H9 (cell line): ENCODE data around the gene DHCR24. TPM values are rescaled to one million over a fixed set of nuclear protein-coding genes. Genes with fewer than 3 reads are reported as not detected.

Experiments used
- DNase-seq: peaks from one replicate; pipeline ENCODE4 v3.0.0-alpha.2; 2017
- H2AFZ ChIP-seq: one replicate; pipeline ENCODE4 v1.6.1; 2013; ENCODE audit warnings: mild to moderate bottlenecking, low read length, control low read depth, moderate library complexity
- H2AK5ac ChIP-seq: 2 replicates; pipeline ENCODE4 v1.6.1; 2013; ENCODE audit warnings: low read length, control low read depth, mixed read lengths; ENCODE audit not compliant: insufficient read length
- H2BK120ac ChIP-seq: one replicate; pipeline ENCODE4 v1.6.1; 2013; ENCODE audit warnings: low read depth, mild to moderate bottlenecking, low read length, control low read depth, inconsistent platforms; ENCODE audit not compliant: poor library complexity, severe bottlenecking
- H2BK12ac ChIP-seq: 2 replicates; pipeline ENCODE4 v1.6.1; 2013; ENCODE audit warnings: low read length, control low read depth, mixed read lengths, low read depth; ENCODE audit not compliant: insufficient read length
- H2BK15ac ChIP-seq: 2 replicates; pipeline ENCODE4 v1.6.1; 2013; ENCODE audit warnings: low read depth, low read length, control low read depth
- H2BK20ac ChIP-seq: one replicate; pipeline ENCODE4 v1.6.1; 2013; ENCODE audit warnings: low read depth, mild to moderate bottlenecking, low read length, control low read depth, inconsistent platforms; ENCODE audit not compliant: poor library complexity, severe bottlenecking
- H2BK5ac ChIP-seq: 2 replicates; pipeline ENCODE4 v1.6.1; 2013; ENCODE audit warnings: low read length, control low read depth, mixed read lengths; ENCODE audit not compliant: insufficient read length
- H3K14ac ChIP-seq: 2 replicates; pipeline ENCODE4 v1.6.1; 2013; ENCODE audit warnings: low read length, control low read depth; ENCODE audit not compliant: insufficient read depth
- H3K18ac ChIP-seq: 2 replicates; pipeline ENCODE4 v1.6.1; 2013; ENCODE audit warnings: low read depth, mild to moderate bottlenecking, mixed read lengths, low read length, control low read depth; ENCODE audit not compliant: insufficient read length
- H3K23ac ChIP-seq: 2 replicates; pipeline ENCODE4 v1.6.1; 2013; ENCODE audit warnings: low read length, control low read depth, mixed read lengths, low read depth; ENCODE audit not compliant: insufficient read length
- H3K23me2 ChIP-seq: 2 replicates; pipeline ENCODE4 v1.6.1; 2013; ENCODE audit warnings: low read depth, mild to moderate bottlenecking, mixed read lengths, low read length, control low read depth; ENCODE audit not compliant: insufficient read length, poor library complexity, severe bottlenecking
- H3K27ac ChIP-seq: 2 replicates; pipeline ENCODE4 v1.5.1; 2013; ENCODE audit warnings: low read length, control low read depth, mixed read lengths, low read depth; ENCODE audit not compliant: insufficient read length
- H3K27me3 ChIP-seq: 2 replicates; pipeline ENCODE4 v1.6.1; 2013; ENCODE audit warnings: low read length, control low read depth, inconsistent platforms; ENCODE audit not compliant: insufficient read depth
- H3K4ac ChIP-seq: 2 replicates; pipeline ENCODE4 v1.6.1; 2013; ENCODE audit warnings: low read depth, mild to moderate bottlenecking, control low read depth, inconsistent platforms, low read length, moderate library complexity
- H3K4me1 ChIP-seq: 2 replicates; pipeline ENCODE4 v1.6.1; 2013; ENCODE audit warnings: low read length, control low read depth, inconsistent platforms; ENCODE audit not compliant: insufficient read depth
- H3K4me2 ChIP-seq: 2 replicates; pipeline ENCODE4 v1.6.1; 2013; ENCODE audit warnings: low read length, control low read depth, mixed read lengths; ENCODE audit not compliant: insufficient read length, insufficient read depth
- H3K56ac ChIP-seq: 2 replicates; pipeline ENCODE4 v1.6.1; 2013; ENCODE audit warnings: low read depth, mild to moderate bottlenecking, mixed read lengths, low read length, control low read depth; ENCODE audit not compliant: insufficient read length
- H3K79me1 ChIP-seq: 2 replicates; pipeline ENCODE4 v1.6.1; 2013; ENCODE audit warnings: low read depth, mild to moderate bottlenecking, moderate library complexity, low read length, control low read depth, inconsistent platforms; ENCODE audit not compliant: insufficient read depth, poor library complexity, severe bottlenecking
- H3K79me2 ChIP-seq: 2 replicates; pipeline ENCODE4 v1.6.1; 2013; ENCODE audit warnings: low read length, control low read depth, inconsistent platforms; ENCODE audit not compliant: insufficient read depth
- H3K9ac ChIP-seq: 2 replicates; pipeline ENCODE4 v1.6.1; 2013; ENCODE audit warnings: low read length, control low read depth, mixed read lengths; ENCODE audit not compliant: insufficient read length; ENCODE audit errors: extremely low read depth
- H3K9me3 ChIP-seq: one replicate; pipeline ENCODE4 v1.6.1; 2013; ENCODE audit warnings: low read depth, low read length, inconsistent platforms; ENCODE audit not compliant: control insufficient read depth
- H3T11ph ChIP-seq: one replicate; pipeline ENCODE4 v1.6.1; 2013; ENCODE audit warnings: mild to moderate bottlenecking, low read length, control low read depth, inconsistent platforms
- H4K20me1 ChIP-seq: one replicate; pipeline ENCODE4 v1.6.1; 2013; ENCODE audit not compliant: control insufficient read depth, insufficient read length, insufficient read depth
- H4K5ac ChIP-seq: 2 replicates; pipeline ENCODE4 v1.6.1; 2013; ENCODE audit warnings: low read depth, mild to moderate bottlenecking, mixed read lengths, low read length, control low read depth; ENCODE audit not compliant: insufficient read length
- H4K8ac ChIP-seq: replicated peaks from 2 replicates; pipeline ENCODE4 v1.6.1; 2013; ENCODE audit warnings: low read length, control low read depth, mixed read lengths, low read depth; ENCODE audit not compliant: insufficient read length
- H4K91ac ChIP-seq: 2 replicates; pipeline ENCODE4 v1.6.1; 2013; ENCODE audit warnings: low read depth, mild to moderate bottlenecking, moderate library complexity, mixed read lengths, low read length, control low read depth; ENCODE audit not compliant: insufficient read length
- H3K27ac Mint-ChIP-seq, 3 experiments: 2 replicates in 2 of 3; 3 replicates in 1 of 3; pipeline ENCODE4 v1.8.0; 2020 to 2021; ENCODE audit warnings: mixed read lengths in 3 of 3, mild to moderate bottlenecking in 1 of 3, moderate library complexity in 1 of 3
- H3K27me3 Mint-ChIP-seq: 2 replicates; pipeline ENCODE4 v1.8.0; 2021; ENCODE audit warnings: low read depth, mild to moderate bottlenecking, moderate library complexity, mixed read lengths
- H3K36me3 Mint-ChIP-seq, 3 experiments: 2 replicates in 2 of 3; 3 replicates in 1 of 3; pipeline ENCODE4 v1.8.0; 2020 to 2021; ENCODE audit warnings: low read depth in 3 of 3, mixed read lengths in 3 of 3; ENCODE audit not compliant: insufficient read depth in 1 of 3
- H3K4me1 Mint-ChIP-seq, 2 experiments: 2 replicates each; pipeline ENCODE4 v1.8.0; 2020; ENCODE audit warnings: mixed read lengths in 2 of 2
- H3K4me3 Mint-ChIP-seq, 2 experiments: 2 replicates in 1 of 2; 3 replicates in 1 of 2; pipeline ENCODE4 v1.8.0; 2020 to 2021; ENCODE audit warnings: mild to moderate bottlenecking in 2 of 2, mixed read lengths in 2 of 2, moderate library complexity in 1 of 2
- H3K9me3 Mint-ChIP-seq, 2 experiments: 2 replicates in 1 of 2; 3 replicates in 1 of 2; pipeline ENCODE4 v1.8.0; 2020; ENCODE audit warnings: mild to moderate bottlenecking in 2 of 2, mixed read lengths in 2 of 2, moderate library complexity in 1 of 2
- CTCF ChIP-seq: fragments of 200-600 bp; sonication (generic); conservative IDR thresholded peaks from 3 replicates; pipeline ENCODE4 v1.8.0; 2021; ENCODE audit warnings: antibody characterized with exemption, mild to moderate bottlenecking
- WGBS: extraction: QIAGEN DNeasy Blood & Tissue Kit; methylation state at CpG from one replicate; pipeline ENCODE4 v1.1.7; 2013; ENCODE audit warnings: missing lambda C conversion rate, low lambda C conversion rate, mixed read lengths; ENCODE audit not compliant: insufficient read length; ENCODE audit errors: extremely low coverage; 5-methylcytosine and 5-hydroxymethylcytosine counted together
- total RNA-seq: library from RNA; stranded (reverse); gene quantifications from 2 replicates; pipeline ENCODE4 v1.2.1, GENCODE V29; 2021

The DHCR24 gene
- total RNA-seq, 1 experiment from 2014 or later: 318 TPM

- no peak for TF ChIP-seq CTCF
- Histone ChIP-seq H2BK15ac (no peak overlapping the region), H3K79me1 (no peaks in the 10 kb centered on the region), H3K9ac (no peak overlapping the region), H3K4me2 (no peak overlapping the region), H3K23me2 (no peaks in the 10 kb centered on the region), H3K4ac (no peak overlapping the region), H4K5ac (no peak overlapping the region), H3K9me3 (no peaks in the 10 kb centered on the region), H3K79me2 (no peaks in the 10 kb centered on the region), H2BK5ac (no peak overlapping the region), H2BK120ac (no peak overlapping the region), H3T11ph (no peak overlapping the region), H2BK20ac (no peak overlapping the region), H2BK12ac (no peak overlapping the region), H4K20me1 (no peaks in the 10 kb centered on the region), H3K4me1 (peaks cover 4% of the 10 kb centered on the region; the same call in 1 of the 2 replicates), H3K56ac (no peak overlapping the region), H3K23ac (no peak overlapping the region), H2AK5ac (no peak overlapping the region), H4K91ac (no peak overlapping the region), H3K18ac (no peak overlapping the region), H3K14ac (no peak overlapping the region), H3K27ac (no peak overlapping the region), H4K8ac (no peak overlapping the region), H2AFZ (no peak overlapping the region), H3K27me3 (no peaks in the 10 kb centered on the region)
- peaks cover 6 to 12% (median 7%) of the 10 kb centered on the region in 3 experiments for H3K36me3 Mint-ChIP-seq
- peaks cover 24% of the 10 kb centered on the region in 2 experiments for H3K9me3 Mint-ChIP-seq
- H3K27ac Mint-ChIP-seq: no peak overlapping the region
- H3K27me3 Mint-ChIP-seq: 0 out of 2 replicates have a peak, but pooled peaks cover 2% of the 10 kb centered on the region
- H3K4me3 Mint-ChIP-seq: no peak overlapping the region
- peaks cover 26 to 28% of the 10 kb centered on the region in 2 experiments for H3K4me1 Mint-ChIP-seq
- no peak for DNase-seq
- WGBS: no CpG with 5 or more reads among the region's 4 CpGs
Observed at GRCh38 chr1:54936791-54937190, 49.8 kb upstream of the DHCR24 start.
